ENCODE results near the gene COL23A1.

DNA sequence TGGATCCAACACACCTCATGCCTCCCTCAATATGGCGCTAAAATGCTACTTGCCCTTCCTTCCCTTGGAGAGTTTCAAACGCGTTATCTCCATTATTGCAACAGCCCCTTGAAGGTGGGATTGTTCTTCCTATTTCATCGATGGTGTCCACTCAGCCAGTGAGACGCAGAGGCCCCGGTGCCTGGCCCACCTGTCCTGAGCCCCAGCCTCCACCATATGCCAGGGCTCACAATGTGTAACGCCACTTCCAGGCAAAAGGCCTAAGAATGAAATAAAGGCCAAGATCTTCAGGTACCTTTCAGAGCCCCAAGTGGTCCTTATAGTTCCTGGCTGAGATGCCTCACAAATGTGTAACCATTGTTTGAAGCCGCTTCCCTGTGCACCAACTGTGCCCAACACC, 186.8 kb downstream of the COL23A1 start:
- TF ChIP-seq HDAC6 (IDR thresholded peaks at IDR 0.05; ENCODE audit: low read depth, low read length) (no peak), ZBTB20 (CRISPR knock-in tag; IDR thresholded peaks at IDR 0.05; ENCODE audit: borderline replicate concordance, low read depth) (no peak), ZBTB33 (CRISPR knock-in tag; IDR thresholded peaks at IDR 0.05) (no peak), BRD4 (CRISPR knock-in tag; IDR thresholded peaks at IDR 0.05) (no peak), NR1H2 (CRISPR knock-in tag; IDR thresholded peaks at IDR 0.05; ENCODE audit: borderline replicate concordance, low read depth) (no peak), STAT5B (CRISPR knock-in tag; IDR thresholded peaks at IDR 0.05) (no peak)
